Measurements from ENCODE around the gene MGAM2. TPM values are rescaled to one million over a fixed set of nuclear protein-coding genes. Genes with fewer than 3 reads are reported as not detected.

Gene MGAM2
- total and polyA plus RNA-seq, 2 of the 4 experiments (the other 2 are of a cell fraction): not detected

- Histone ChIP-seq H3K27me3 (ENCODE audit: control insufficient read depth, insufficient read depth, low read length) (no peaks in the 10 kb centered on the region), H2BK5ac (ENCODE audit: low read depth, low read length, poor library complexity, severe bottlenecking) (no peak within 1 kb of the TSS), H2BK120ac (ENCODE audit: low read depth, low read length) (no peak within 1 kb of the TSS), H3K27ac (ENCODE audit: insufficient read depth, low read length) (no peak within 1 kb of the TSS), H3K4me1 (ENCODE audit: control insufficient read depth, insufficient read depth, low read length) (no peaks in the 10 kb centered on the region), H2AK5ac (ENCODE audit: low read depth, low read length) (no peak within 1 kb of the TSS), H2BK15ac (ENCODE audit: low read depth, low read length) (no peak within 1 kb of the TSS), H3K9me1 (ENCODE audit: insufficient read depth, low read length) (no peaks in the 10 kb centered on the region), H3K18ac (ENCODE audit: low read depth, low read length) (no peak within 1 kb of the TSS), H4K20me1 (ENCODE audit: insufficient read depth, low read length) (no peaks in the 10 kb centered on the region), H3K56ac (ENCODE audit: extremely low read depth, insufficient read depth, low read length) (no peak within 1 kb of the TSS), H4K5ac (ENCODE audit: low read depth, low read length) (no peak within 1 kb of the TSS), H2AK9ac (replicated peaks; ENCODE audit: low read depth, low read length, poor library complexity) (no peak within 1 kb of the TSS), H3K4ac (ENCODE audit: low read depth, low read length) (no peak within 1 kb of the TSS), H3K4me3 (ENCODE audit: insufficient read depth, low read depth, low read length) (no peak within 1 kb of the TSS), H3K36me3 (ENCODE audit: control insufficient read depth, insufficient read depth, low read length) (no peaks in the 10 kb centered on the region), H4K91ac (ENCODE audit: insufficient read depth, low read depth, low read length) (no peak within 1 kb of the TSS), H3K4me2 (ENCODE audit: low read depth, low read length) (no peak within 1 kb of the TSS), H3K23ac (ENCODE audit: low read depth, low read length) (no peak within 1 kb of the TSS), H2BK20ac (ENCODE audit: low read depth, low read length) (no peak within 1 kb of the TSS), H4K8ac (ENCODE audit: low read depth in 2 of 2, low read length in 2 of 2) (no peak within 1 kb of the TSS), H3K14ac (replicated peaks; ENCODE audit: low read depth, low read length) (no peak within 1 kb of the TSS), H2AFZ (replicated peaks; ENCODE audit: low read length, poor library complexity) (no peak within 1 kb of the TSS), H3K9ac (ENCODE audit: low read depth, low read length) (no peak within 1 kb of the TSS), H3K79me1 (ENCODE audit: low read depth in 1 of 2, low read length in 2 of 2) (no peaks in the 10 kb centered on the region), H3K9me3 (ENCODE audit: control insufficient read depth, insufficient read depth, low read length) (peaks cover 4% of the 10 kb centered on the region)
- no peak for TF ChIP-seq CTCF (conservative IDR thresholded peaks at IDR 0.05; ENCODE audit: low read depth, low read length)
- no peak for TF ChIP-seq MAFK (IDR thresholded peaks at IDR 0.05; ENCODE audit: low read depth, low read length)
- TF ChIP-seq ELK1 (IDR thresholded peaks at IDR 0.05; ENCODE audit: borderline replicate concordance, low read depth, low read length): no peak
- TF ChIP-seq CHD1 (IDR thresholded peaks at IDR 0.05; ENCODE audit: low read depth, low read length): no peak
- TF ChIP-seq RCOR1 (IDR thresholded peaks at IDR 0.05; ENCODE audit: insufficient replicate concordance, low read length): no peak
- TF ChIP-seq FOS (IDR thresholded peaks at IDR 0.05; ENCODE audit: low read depth, low read length): no peak
- no peak for TF ChIP-seq SMC3 (IDR thresholded peaks at IDR 0.05; ENCODE audit: low read depth, low read length)
- no peak for TF ChIP-seq NFE2L2 (IDR thresholded peaks at IDR 0.05; ENCODE audit: low read depth, low read length)
- TF ChIP-seq BHLHE40 (IDR thresholded peaks at IDR 0.05; ENCODE audit: low read depth, low read length): no peak
- no peak for TF ChIP-seq POLR2A (IDR thresholded peaks at IDR 0.05; ENCODE audit: low read depth, low read length)
- TF ChIP-seq USF2 (IDR thresholded peaks at IDR 0.05; ENCODE audit: low read depth, low read length): no peak
- TF ChIP-seq MAZ (IDR thresholded peaks at IDR 0.05; ENCODE audit: borderline replicate concordance, low read depth, low read length): no peak
- no peak for TF ChIP-seq CEBPB (IDR thresholded peaks at IDR 0.05; ENCODE audit: low read depth, low read length)
- DNase-seq (no peak), ATAC-seq (ENCODE audit: low read depth) (no peak)
- in situ Hi-C loops (cut with MboI; ENCODE audit: low sequenced_read_pairs) (no loop called here), dilution Hi-C loops (cut with HindIII; ENCODE audit: low sequenced_read_pairs, unreplicated experiment) (no loop called here), intact Hi-C loops (cut with micrococcal nuclease) (no loop called here)
- BruUV-seq (replicated peaks): no TSS peak
- POLR2A ChIA-PET (ENCODE audit: unreplicated experiment): no interaction called here
- WGBS, 2 experiments (ENCODE audit: extremely low coverage in 2 of 2, insufficient read length in 1 of 2): no CpG with 5 or more reads among the region's 1 CpG
- CTCF ChIA-PET: interaction anchor here (0.6 kb wide), 1 partner anchor 26 kb away, joined by 3 read pairs; no protein-coding TSS in a partner anchor
Measured at GRCh38 chr7:142257958-142258357, 146.4 kb downstream of the MGAM2 start, which contains the start of gene PRSS58. PRSS58 (minus strand) TSS chr7:142258058; CDS start chr7:142257707, 351 bp downstream.

Measured in IMR-90 (cell line).